HUES48 (cell line): Measurements from ENCODE around the gene SRGAP2B.
"Not testable (repeated sequence)": the region's sequence is repeated elsewhere in the genome, so short reads cannot be mapped to it uniquely, and the experiment has no call there.

Experiments used
- H3K27ac ChIP-seq: one replicate; pipeline ENCODE4 v1.7.0; 2013; ENCODE audit warnings: low read depth, low read length, inconsistent platforms
- H3K27me3 ChIP-seq: 2 replicates; pipeline ENCODE4 v1.6.1; 2013; ENCODE audit warnings: mild to moderate bottlenecking, low read length; ENCODE audit not compliant: control insufficient read depth, insufficient read depth
- H3K36me3 ChIP-seq: 2 replicates; pipeline ENCODE4 v1.6.1; 2013; ENCODE audit warnings: low read length; ENCODE audit not compliant: control insufficient read depth, insufficient read depth
- H3K4me1 ChIP-seq: 2 replicates; pipeline ENCODE4 v1.6.1; 2013; ENCODE audit warnings: mild to moderate bottlenecking, low read length; ENCODE audit not compliant: control insufficient read depth, insufficient read depth
- H3K4me3 ChIP-seq: 2 replicates; pipeline ENCODE4 v1.5.1; 2013; ENCODE audit warnings: mild to moderate bottlenecking, low read depth, low read length
- H3K9ac ChIP-seq: 2 replicates; pipeline ENCODE4 v1.6.1; 2013; ENCODE audit warnings: mild to moderate bottlenecking, low read depth, low read length, moderate library complexity
- H3K9me3 ChIP-seq: 2 replicates; pipeline ENCODE4 v1.6.1; 2013; ENCODE audit warnings: low read length; ENCODE audit not compliant: control insufficient read depth, insufficient read depth

The SRGAP2B gene

GRCh38 chr1:145058184-145058583, 36.9 kb downstream of the SRGAP2B start:
- H3K36me3 ChIP-seq, H3K9me3 ChIP-seq, H3K27ac ChIP-seq, H3K9ac ChIP-seq, H3K27me3 ChIP-seq, H3K4me3 ChIP-seq, H3K4me1 ChIP-seq: not testable (repeated sequence)

GRCh38 chr1:145055217-145055760, 39.8 kb downstream of the SRGAP2B start:
- not testable (repeated sequence) for H3K4me3 ChIP-seq, H3K4me1 ChIP-seq, H3K36me3 ChIP-seq, H3K9ac ChIP-seq, H3K9me3 ChIP-seq, H3K27me3 ChIP-seq, H3K27ac ChIP-seq

- H3K4me3 ChIP-seq, H3K27ac ChIP-seq, H3K9ac ChIP-seq, H3K36me3 ChIP-seq, H3K4me1 ChIP-seq, H3K27me3 ChIP-seq, H3K9me3 ChIP-seq: not testable (repeated sequence)
Measured at GRCh38 chr1:145053428-145053827, 41.7 kb downstream of the SRGAP2B start.

GRCh38 chr1:145052019-145052776, 42.9 kb downstream of the SRGAP2B start:
- not testable (repeated sequence) for H3K9me3 ChIP-seq, H3K27ac ChIP-seq, H3K4me3 ChIP-seq, H3K9ac ChIP-seq, H3K27me3 ChIP-seq, H3K4me1 ChIP-seq, H3K36me3 ChIP-seq

- H3K36me3 ChIP-seq, H3K4me3 ChIP-seq, H3K27me3 ChIP-seq, H3K9me3 ChIP-seq, H3K27ac ChIP-seq, H3K4me1 ChIP-seq, H3K9ac ChIP-seq: not testable (repeated sequence)
Measured at GRCh38 chr1:145048181-145048856, 46.8 kb downstream of the SRGAP2B start.

GRCh38 chr1:145047553-145047952, 47.6 kb downstream of the SRGAP2B start:
- not testable (repeated sequence) for H3K4me1 ChIP-seq, H3K36me3 ChIP-seq, H3K9ac ChIP-seq, H3K27ac ChIP-seq, H3K9me3 ChIP-seq, H3K27me3 ChIP-seq, H3K4me3 ChIP-seq

- not testable (repeated sequence) for H3K9ac ChIP-seq, H3K36me3 ChIP-seq, H3K4me3 ChIP-seq, H3K4me1 ChIP-seq, H3K27ac ChIP-seq, H3K9me3 ChIP-seq, H3K27me3 ChIP-seq
Measured at GRCh38 chr1:145045571-145046273, 49.4 kb downstream of the SRGAP2B start.

GRCh38 chr1:145041519-145041918, 53.6 kb downstream of the SRGAP2B start:
- not testable (repeated sequence) for H3K27ac ChIP-seq, H3K27me3 ChIP-seq, H3K4me1 ChIP-seq, H3K4me3 ChIP-seq, H3K36me3 ChIP-seq, H3K9me3 ChIP-seq, H3K9ac ChIP-seq

- H3K9ac ChIP-seq, H3K27ac ChIP-seq, H3K4me3 ChIP-seq, H3K4me1 ChIP-seq, H3K9me3 ChIP-seq, H3K27me3 ChIP-seq, H3K36me3 ChIP-seq: not testable (repeated sequence)
Measured at GRCh38 chr1:145036019-145036418, 59.1 kb downstream of the SRGAP2B start.

- not testable (repeated sequence) for H3K4me1 ChIP-seq, H3K4me3 ChIP-seq, H3K36me3 ChIP-seq, H3K27ac ChIP-seq, H3K9ac ChIP-seq, H3K27me3 ChIP-seq, H3K9me3 ChIP-seq
Measured at GRCh38 chr1:145033523-145033922, 61.6 kb downstream of the SRGAP2B start.

GRCh38 chr1:145027251-145027650, 67.9 kb downstream of the SRGAP2B start:
- not testable (repeated sequence) for H3K27me3 ChIP-seq, H3K4me1 ChIP-seq, H3K9me3 ChIP-seq, H3K4me3 ChIP-seq, H3K27ac ChIP-seq, H3K9ac ChIP-seq, H3K36me3 ChIP-seq
